GM23248 (cell line): Measurements from ENCODE around the gene STK4. TPM values are rescaled to one million over a fixed set of nuclear protein-coding genes. Genes with fewer than 3 reads are reported as not detected.

Source experiments
- DNase-seq: peaks from one replicate; pipeline ENCODE4 v3.0.0-alpha.2; 2015
- H2AFZ ChIP-seq: fragments of 200-600 bp; sonication (generic); 2 replicates; pipeline ENCODE4 v1.6.1; 2016; ENCODE audit warnings: antibody characterized with exemption
- H3F3A ChIP-seq: fragments of 200-600 bp; sonication (generic); 2 replicates; pipeline ENCODE4 v1.6.1; 2016; ENCODE audit warnings: mild to moderate bottlenecking, antibody characterized with exemption, mixed run types; ENCODE audit not compliant: insufficient read depth
- H3K27ac ChIP-seq: fragments of 200-600 bp; sonication (generic); 2 replicates; pipeline ENCODE4 v1.5.1; 2016; ENCODE audit warnings: mild to moderate bottlenecking
- H3K27me3 ChIP-seq: fragments of 200-600 bp; sonication (generic); replicated peaks from 2 replicates; pipeline ENCODE4 v1.6.1; 2016; ENCODE audit warnings: mild to moderate bottlenecking; ENCODE audit not compliant: insufficient read depth
- H3K36me3 ChIP-seq: fragments of 200-600 bp; sonication (generic); 2 replicates; pipeline ENCODE4 v1.6.1; 2016; ENCODE audit warnings: low read depth, mild to moderate bottlenecking
- H3K4me1 ChIP-seq: fragments of 200-600 bp; sonication (generic); 2 replicates; pipeline ENCODE4 v1.6.1; 2016; ENCODE audit warnings: mild to moderate bottlenecking; ENCODE audit not compliant: insufficient read depth
- H3K4me2 ChIP-seq: fragments of 200-600 bp; sonication (generic); one replicate; pipeline ENCODE4 v1.6.1; 2016; ENCODE audit warnings: mild to moderate bottlenecking; ENCODE audit not compliant: unreplicated experiment
- H3K4me3 ChIP-seq: fragments of 200-600 bp; sonication (generic); 2 replicates; pipeline ENCODE4 v1.5.1; 2016; ENCODE audit warnings: mild to moderate bottlenecking
- H3K79me2 ChIP-seq: fragments of 200-600 bp; sonication (generic); 2 replicates; pipeline ENCODE4 v1.6.1; 2016; ENCODE audit warnings: mild to moderate bottlenecking; ENCODE audit not compliant: insufficient read depth
- H3K9ac ChIP-seq: fragments of 200-600 bp; sonication (generic); 2 replicates; pipeline ENCODE4 v1.6.1; 2016; ENCODE audit warnings: mild to moderate bottlenecking
- H3K9me2 ChIP-seq: fragments of 200-600 bp; sonication (generic); 2 replicates; pipeline ENCODE4 v1.6.1; 2016; ENCODE audit warnings: mixed run types, mild to moderate bottlenecking, moderate library complexity; ENCODE audit not compliant: insufficient read depth
- H3K9me3 ChIP-seq: fragments of 200-600 bp; sonication (generic); one replicate; pipeline ENCODE4 v1.6.1; 2017; ENCODE audit warnings: low read depth
- H4K20me1 ChIP-seq: fragments of 200-600 bp; sonication (generic); 2 replicates; pipeline ENCODE4 v1.6.0; 2016; ENCODE audit not compliant: insufficient read depth
- EZH2 ChIP-seq: fragments of 200-600 bp; sonication (generic); IDR thresholded peaks from 2 replicates; pipeline ENCODE4 v1.6.1; 2018; ENCODE audit warnings: antibody characterized with exemption, mild to moderate bottlenecking; ENCODE audit not compliant: insufficient read depth, poor library complexity, severe bottlenecking
- EZH2phosphoT487 ChIP-seq: fragments of 200-600 bp; sonication (generic); IDR thresholded peaks from 2 replicates; pipeline ENCODE4 v1.6.1; 2018; ENCODE audit warnings: antibody characterized with exemption, moderate library complexity, mild to moderate bottlenecking, low read depth; ENCODE audit not compliant: insufficient read depth
- WGBS, 2 experiments: methylation state at CpG; one replicate each; pipeline ENCODE4 v1.1.6; 2015 to 2017; ENCODE audit warnings: low lambda C conversion rate in 2 of 2, low coverage in 1 of 2; ENCODE audit errors: missing lambda C conversion rate in 2 of 2; 5-methylcytosine and 5-hydroxymethylcytosine counted together
- in situ Hi-C: fragments of 300-500 bp; cut with MboI; formaldehyde crosslinking; loops from 2 replicates; pipeline ENCODE4 v1.15.0; 2020
- polyA plus RNA-seq: library from polyadenylated mRNA; unstranded; fragments of >200 nt; fragmentation: Nextera tagmentation; extraction: Ambion mirVana; gene quantifications from 2 replicates; pipeline ENCODE4 v1.2.1, GENCODE V29; 2016
- total RNA-seq: library from RNA; depleted of rRNA; stranded (reverse); fragments of >200 nt; shearing (Covaris generic); gene quantifications from 2 replicates; pipeline ENCODE4 v1.2.3, GENCODE V29; 2014

Gene STK4
- total and polyA plus RNA-seq, 2 experiments from 2014 or later = 21.9 to 33.4 TPM

GRCh38 chr20:44945261-44945660 lies 21.1 kb upstream of the STK4 start:
- Histone ChIP-seq H3F3A (peaks cover 30% of the 10 kb centered on the region), H2AFZ (no peak overlapping the region), H3K4me2 (no peak overlapping the region), H4K20me1 (no peaks in the 10 kb centered on the region), H3K4me1 (no peaks in the 10 kb centered on the region), H3K4me3 (no peak overlapping the region), H3K27me3 (no peaks in the 10 kb centered on the region), H3K27ac (no peak overlapping the region), H3K36me3 (peaks cover 58% of the 10 kb centered on the region), H3K9me3 (no peaks in the 10 kb centered on the region), H3K79me2 (0 out of 2 replicates have a peak, but pooled peaks cover 4% of the 10 kb centered on the region), H3K9ac (no peak overlapping the region), H3K9me2 (no peaks in the 10 kb centered on the region)
- TF ChIP-seq EZH2 = no peak
- no peak for TF ChIP-seq EZH2phosphoT487
- 91% methylated on average over 6 of the region's 6 CpGs for WGBS, 2 experiments
- no peak for DNase-seq
- in situ Hi-C loops = no loop called here

DNA sequence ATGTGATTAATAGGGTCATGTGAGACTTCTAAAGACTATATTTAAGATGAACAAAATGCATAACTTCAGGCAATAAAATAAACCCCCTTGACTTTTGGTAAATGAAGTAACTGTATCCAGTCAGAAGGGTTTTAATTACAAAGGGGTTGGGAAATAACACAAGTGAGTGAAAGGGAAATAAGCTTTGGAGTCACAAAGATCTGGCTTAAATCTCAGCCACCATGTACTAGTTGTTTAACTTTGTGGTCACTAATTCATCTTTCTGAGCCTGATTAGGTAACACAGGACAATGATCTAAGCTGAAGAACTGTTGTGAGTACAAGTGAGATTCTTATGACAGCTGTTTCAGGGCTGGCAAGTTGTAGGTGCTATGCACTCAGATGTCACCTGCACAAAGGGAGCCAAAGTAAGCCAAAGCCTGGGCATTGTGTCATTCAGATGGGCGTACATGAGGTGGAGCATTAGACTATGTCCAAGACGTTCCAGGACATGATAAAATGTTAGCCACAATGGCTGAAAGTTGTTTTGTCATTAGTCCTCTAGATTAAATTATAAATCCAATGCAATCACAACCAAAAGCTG lies 19.9 kb upstream of the STK4 start:
- no peak for DNase-seq
- Histone ChIP-seq H3K27me3 (no peaks in the 10 kb centered on the region), H3K9ac (no peak overlapping the region), H3K36me3 (peaks cover 63% of the 10 kb centered on the region), H3K4me2 (no peak overlapping the region), H3K4me3 (no peak overlapping the region), H4K20me1 (no peaks in the 10 kb centered on the region), H2AFZ (no peak overlapping the region), H3K27ac (no peak overlapping the region), H3K79me2 (peaks cover 4% of the 10 kb centered on the region; the same call in 1 of the 2 replicates), H3K4me1 (no peaks in the 10 kb centered on the region), H3K9me2 (no peaks in the 10 kb centered on the region), H3F3A (peaks cover 28% of the 10 kb centered on the region), H3K9me3 (no peaks in the 10 kb centered on the region)
- TF ChIP-seq EZH2phosphoT487 = no peak
- no peak for TF ChIP-seq EZH2
- in situ Hi-C loops = no loop called here
- WGBS, 2 experiments = 48 to 59% methylated on average over 2 of the region's 2 CpGs

DNA sequence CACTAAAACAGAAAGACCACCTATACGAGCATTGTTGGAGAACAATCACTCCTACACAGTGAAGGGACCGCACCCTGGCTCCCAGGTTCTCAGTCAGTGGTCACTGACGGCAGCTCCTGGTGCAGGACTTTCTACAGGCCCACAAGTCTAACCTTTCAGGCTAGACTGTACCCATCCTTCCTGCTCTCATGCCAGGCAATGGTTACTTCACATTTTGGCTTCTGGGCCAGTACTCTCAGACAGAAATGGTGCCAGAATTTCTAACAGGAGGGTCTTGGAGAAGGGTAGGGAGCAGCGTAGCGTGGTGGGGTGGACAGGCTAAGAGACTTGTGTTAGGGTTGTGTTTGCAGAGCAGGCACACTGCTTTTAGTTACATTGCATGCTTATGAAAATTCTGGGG lies 18.2 kb upstream of the STK4 start:
- WGBS, 2 experiments = 67 to 75% methylated on average over 5 of the region's 5 CpGs
- Histone ChIP-seq H3K9ac (no peak overlapping the region), H3K9me3 (no peaks in the 10 kb centered on the region), H3K79me2 (peaks cover 14% of the 10 kb centered on the region), H3K27me3 (no peaks in the 10 kb centered on the region), H3K4me1 (no peaks in the 10 kb centered on the region), H3K4me3 (no peak overlapping the region), H3F3A (peaks cover 26% of the 10 kb centered on the region; the same call in 1 of the 2 replicates), H3K36me3 (peaks cover 57% of the 10 kb centered on the region), H3K27ac (no peak overlapping the region), H4K20me1 (no peaks in the 10 kb centered on the region), H2AFZ (no peak overlapping the region), H3K9me2 (no peaks in the 10 kb centered on the region), H3K4me2 (no peak overlapping the region)
- DNase-seq = no peak
- in situ Hi-C loops = no loop called here
- no peak for TF ChIP-seq EZH2phosphoT487
- no peak for TF ChIP-seq EZH2

DNA sequence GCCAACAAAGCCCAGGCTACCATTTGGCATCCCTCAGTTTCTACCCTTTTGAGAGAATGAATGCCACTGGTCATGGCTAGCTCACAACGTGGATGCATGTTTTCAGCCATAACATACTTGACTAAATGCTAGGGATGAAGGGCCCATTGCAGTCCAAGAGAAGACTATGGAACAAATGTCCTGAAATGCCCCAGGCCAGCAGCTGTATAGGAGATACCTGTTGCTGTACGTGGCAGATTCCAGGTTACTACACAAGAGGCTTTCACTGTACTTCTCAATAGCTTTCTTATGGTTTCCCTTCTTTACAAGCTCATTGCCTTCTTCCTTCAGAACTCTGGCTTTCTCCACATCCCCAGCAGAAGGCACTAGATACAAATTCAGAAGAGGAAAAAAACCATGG lies 17.8 kb upstream of the STK4 start:
- peaks cover 26% of the 10 kb centered on the region; the same call in 1 of the 2 replicates for H3F3A ChIP-seq
- no peak overlapping the region for H3K9ac ChIP-seq
- H3K27me3 ChIP-seq = no peaks in the 10 kb centered on the region
- in situ Hi-C loops = no loop called here
- peaks cover 18% of the 10 kb centered on the region for H3K79me2 ChIP-seq
- DNase-seq = no peak
- H3K4me2 ChIP-seq = no peak overlapping the region
- H3K4me3 ChIP-seq = no peak overlapping the region
- TF ChIP-seq EZH2 (no peak), EZH2phosphoT487 (no peak)
- H3K36me3 ChIP-seq = peaks cover 55% of the 10 kb centered on the region
- no peak overlapping the region for H2AFZ ChIP-seq
- no peaks in the 10 kb centered on the region for H3K9me3 ChIP-seq
- no peaks in the 10 kb centered on the region for H3K4me1 ChIP-seq
- no peaks in the 10 kb centered on the region for H3K9me2 ChIP-seq
- H3K27ac ChIP-seq = no peak overlapping the region
- no peaks in the 10 kb centered on the region for H4K20me1 ChIP-seq
- WGBS, 2 experiments = 34 to 50% methylated on average over 2 of the region's 2 CpGs
